H1 (cell line): ENCODE measurements around the gene PLXNB2. TPM values are rescaled to one million over a fixed set of nuclear protein-coding genes. Genes with fewer than 3 reads are reported as not detected.

Source experiments
- CTCF ChIA-PET: fragments of 300-600 bp; sonication (Branson Sonifier 250); formaldehyde crosslinking; loops from one replicate; lab custom pipeline; 2021; ENCODE audit not compliant: partially characterized antibody; lab: Charles Lee
- POLR2A ChIA-PET: fragments of 300-600 bp; sonication (Branson Sonifier 250); formaldehyde crosslinking; loops from one replicate; lab custom pipeline; 2021; ENCODE audit warnings: inconsistent platforms; ENCODE audit not compliant: partially characterized antibody; lab: Charles Lee
- DNase-seq, 2 experiments: peaks; one replicate each; pipeline versions ENCODE4 v3.0.0 to v3.0.0-alpha.2; 2010 to 2022; ENCODE audit warnings: low spot score in 2 of 2, low read depth in 1 of 2, mixed read lengths in 1 of 2
- FAIRE-seq: peaks from 2 replicates; lab custom pipeline; 2011; peaks lifted over from hg19 to GRCh38; lab: Jason Lieb, UNC
- H2AFZ ChIP-seq: 2 replicates; pipeline ENCODE4 v1.8.1; 2012; ENCODE audit warnings: low read length, inconsistent platforms
- H2AK5ac ChIP-seq: 2 replicates; pipeline ENCODE4 v1.6.1; 2013; ENCODE audit warnings: low read depth, low read length
- H2BK120ac ChIP-seq: replicated peaks from 2 replicates; pipeline ENCODE3; 2013; ENCODE audit warnings: low read depth, low read length, inconsistent platforms
- H2BK12ac ChIP-seq: 2 replicates; pipeline ENCODE4 v1.6.1; 2013; ENCODE audit warnings: low read depth, low read length
- H2BK15ac ChIP-seq: 2 replicates; pipeline ENCODE4 v1.6.1; 2013; ENCODE audit warnings: low read length
- H2BK20ac ChIP-seq: 2 replicates; pipeline ENCODE4 v1.6.1; 2013; ENCODE audit warnings: low read length
- H2BK5ac ChIP-seq: 2 replicates; pipeline ENCODE4 v1.6.1; 2013; ENCODE audit warnings: low read depth, low read length
- H3K14ac ChIP-seq: 2 replicates; pipeline ENCODE4 v1.6.1; 2013; ENCODE audit warnings: inconsistent platforms; ENCODE audit not compliant: insufficient read length
- H3K18ac ChIP-seq: 2 replicates; pipeline ENCODE4 v1.6.1; 2013; ENCODE audit warnings: low read length; ENCODE audit errors: extremely low read depth
- H3K23ac ChIP-seq: 2 replicates; pipeline ENCODE4 v1.6.1; 2013; ENCODE audit warnings: inconsistent platforms; ENCODE audit not compliant: insufficient read length
- H3K23me2 ChIP-seq: 2 replicates; pipeline ENCODE4 v1.6.1; 2013; ENCODE audit warnings: low read depth, low read length
- H3K27ac ChIP-seq: 2 replicates; pipeline ENCODE4 v1.6.1; 2011; ENCODE audit warnings: low read depth, low read length, inconsistent platforms
- H3K27me3 ChIP-seq, 4 experiments: replicated peaks in 1 of 4; 1 replicate in 1 of 4; 2 replicates in 3 of 4; pipeline versions ENCODE4 v1.6.1 to v1.8.1; 2011 to 2013; ENCODE audit warnings: low read length in 3 of 4, mild to moderate bottlenecking in 3 of 4, inconsistent platforms in 2 of 4, mixed read lengths in 2 of 4, moderate library complexity in 1 of 4; ENCODE audit not compliant: control insufficient read depth in 3 of 4, insufficient read depth in 3 of 4; ENCODE audit errors: extremely low read depth in 1 of 4
- H3K36me3 ChIP-seq, 4 experiments: 2 replicates each; pipeline versions ENCODE4 v1.6.1 to v1.8.1; 2011 to 2013; ENCODE audit warnings: mild to moderate bottlenecking in 4 of 4, low read length in 3 of 4, moderate library complexity in 2 of 4, control low read depth in 1 of 4, inconsistent platforms in 1 of 4; ENCODE audit not compliant: insufficient read depth in 4 of 4, control insufficient read depth in 2 of 4
- H3K4ac ChIP-seq: replicated peaks from 2 replicates; pipeline ENCODE3; 2013; ENCODE audit warnings: low read length, low read depth, mixed read lengths, inconsistent platforms; ENCODE audit not compliant: insufficient read length
- H3K4me1 ChIP-seq, 4 experiments: replicated peaks in 1 of 4; 1 replicate in 1 of 4; 2 replicates in 3 of 4; pipeline versions ENCODE4 v1.6.1 to v1.8.1; 2011 to 2013; ENCODE audit warnings: low read length in 3 of 4, inconsistent platforms in 2 of 4, mixed read lengths in 1 of 4; ENCODE audit not compliant: insufficient read depth in 4 of 4, control insufficient read depth in 3 of 4
- H3K4me2 ChIP-seq, 2 experiments: 2 replicates each; pipeline versions ENCODE4 v1.6.1 to v1.8.1; 2011 to 2013; ENCODE audit warnings: low read depth in 2 of 2, low read length in 2 of 2, control low read depth in 1 of 2, inconsistent platforms in 1 of 2, mild to moderate bottlenecking in 1 of 2; ENCODE audit not compliant: insufficient read depth in 1 of 2
- H3K4me3 ChIP-seq, 4 experiments: fragments of 200-600, 300-600 bp in 1 of 4; sonication (generic), shearing (Covaris generic), sonication (Bioruptor Twin) in 1 of 4; 2 replicates each; pipeline versions ENCODE4 v1.5.1 to v1.8.1; 2011 to 2016; ENCODE audit warnings: low read length in 4 of 4, low read depth in 3 of 4, control low read depth in 2 of 4, inconsistent platforms in 2 of 4, mild to moderate bottlenecking in 2 of 4, mixed read lengths in 1 of 4, moderate library complexity in 1 of 4; ENCODE audit not compliant: insufficient read depth in 2 of 4; ENCODE audit errors: extremely low read depth in 1 of 4
- H3K56ac ChIP-seq: replicated peaks from 2 replicates; pipeline ENCODE3; 2013; ENCODE audit warnings: low read depth, mild to moderate bottlenecking, mixed read lengths, low read length, inconsistent platforms; ENCODE audit not compliant: insufficient read length
- H3K79me1 ChIP-seq: 2 replicates; pipeline ENCODE4 v1.6.1; 2013; ENCODE audit warnings: low read depth, low read length, control low read depth
- H3K79me2 ChIP-seq, 2 experiments: 2 replicates each; pipeline versions ENCODE4 v1.6.1 to v1.8.1; 2012 to 2013; ENCODE audit warnings: low read length in 2 of 2, mild to moderate bottlenecking in 2 of 2, inconsistent platforms in 1 of 2; ENCODE audit not compliant: insufficient read depth in 2 of 2, control insufficient read depth in 1 of 2
- H3K9ac ChIP-seq, 4 experiments: replicated peaks in 1 of 4; 1 replicate in 1 of 4; 2 replicates in 3 of 4; pipeline versions ENCODE4 v1.6.1 to v1.8.1; 2011 to 2013; ENCODE audit warnings: low read depth in 3 of 4, low read length in 3 of 4, control low read depth in 2 of 4, mild to moderate bottlenecking in 2 of 4, moderate library complexity in 2 of 4, inconsistent platforms in 1 of 4; ENCODE audit errors: extremely low read depth in 1 of 4
- H3K9me3 ChIP-seq, 2 experiments: 2 replicates each; pipeline versions ENCODE4 v1.6.1 to v1.8.1; 2012 to 2013; ENCODE audit warnings: mild to moderate bottlenecking in 2 of 2, moderate library complexity in 2 of 2, control low read depth in 1 of 2, inconsistent platforms in 1 of 2, low read depth in 1 of 2, low read length in 1 of 2, mixed read lengths in 1 of 2; ENCODE audit not compliant: insufficient read depth in 2 of 2
- H4K20me1 ChIP-seq, 2 experiments: replicated peaks in 1 of 2; 2 replicates each; pipeline versions ENCODE3 to v1.8.1; 2011 to 2013; ENCODE audit warnings: inconsistent platforms in 2 of 2, low read length in 2 of 2, mild to moderate bottlenecking in 1 of 2; ENCODE audit not compliant: insufficient read depth in 2 of 2, control insufficient read depth in 1 of 2
- H4K5ac ChIP-seq: 2 replicates; pipeline ENCODE4 v1.6.1; 2013; ENCODE audit warnings: low read length, low read depth, mixed read lengths, inconsistent platforms; ENCODE audit not compliant: insufficient read length
- H4K8ac ChIP-seq: 2 replicates; pipeline ENCODE4 v1.8.0; 2013; ENCODE audit warnings: mild to moderate bottlenecking, moderate library complexity, low read length, inconsistent platforms; ENCODE audit not compliant: insufficient read depth; ENCODE audit errors: extremely low read depth
- H4K91ac ChIP-seq: replicated peaks from 2 replicates; pipeline ENCODE3; 2013; ENCODE audit warnings: low read length, mixed read lengths, inconsistent platforms; ENCODE audit not compliant: insufficient read length
- CTCF ChIP-seq, 3 experiments: IDR thresholded peaks; 1 replicate in 2 of 3; 2 replicates in 1 of 3; pipeline versions ENCODE4 v1.5.1 to v1.6.1; 2011; ENCODE audit warnings: low read length in 3 of 3, mild to moderate bottlenecking in 3 of 3, inconsistent platforms in 2 of 3, low read depth in 1 of 3, moderate library complexity in 1 of 3; ENCODE audit not compliant: insufficient read depth in 1 of 3; ENCODE audit errors: control extremely low read depth in 1 of 3
- SIN3A ChIP-seq, 2 experiments: IDR thresholded peaks in 1 of 2; conservative IDR thresholded peaks in 1 of 2; 2 replicates each; pipeline ENCODE4 v1.6.1; 2011 to 2012; ENCODE audit warnings: low read length in 2 of 2, improper control_type of control experiment in 1 of 2, low read depth in 1 of 2, mild to moderate bottlenecking in 1 of 2
- WGBS, 2 experiments: shearing (Covaris generic) in 1 of 2; methylation state at CpG; one replicate each; pipeline versions ENCODE4 v1.1.6 to v1.1.7; 2013 to 2015; ENCODE audit warnings: low lambda C conversion rate in 2 of 2, mixed read lengths in 2 of 2, inconsistent platforms in 1 of 2, low coverage in 1 of 2, missing lambda C conversion rate in 1 of 2; ENCODE audit not compliant: insufficient replicate concordance in 2 of 2, insufficient coverage in 1 of 2, insufficient read length in 1 of 2; ENCODE audit errors: extremely low coverage in 1 of 2, missing lambda C conversion rate in 1 of 2; 5-methylcytosine and 5-hydroxymethylcytosine counted together
- polyA plus RNA-seq, 7 experiments: library from polyadenylated mRNA; depleted of rRNA in 3 of 7; stranded (reverse) in 5 of 7; unstranded in 2 of 7; fragments of >200 nt in 5 of 7; fragments of 200-250 nt in 2 of 7; gene quantifications; 1 replicate in 5 of 7; 2 replicates in 1 of 7; 4 replicates in 1 of 7; pipeline versions ENCODE4 v1.2.1 to v1.2.3, GENCODE V29; 2011 to 2013; ENCODE audit warnings: missing spikeins in 2 of 7, mixed read lengths in 2 of 7
- total RNA-seq: library from RNA; stranded (reverse); fragmentation: NEBNext Ultra II Directional; extraction: Animal tissue kit (Norgen Biotek cat#: 25700); gene quantifications from 2 replicates; pipeline ENCODE4 v1.2.1, GENCODE V29; 2021

PLXNB2 gene
- total and polyA plus RNA-seq, 2 of the 8 experiments (the other 6 are each of a cell fraction or from before 2014, with no cell fraction given): 58.3 to 92.8 TPM

- Histone ChIP-seq H2BK20ac (no peak overlapping the region), H3K36me3 (peaks cover 4 to 22% (median 16%) of the 10 kb centered on the region in 4 experiments; a peak in 6 of 8 replicates), H3K27me3 (peaks cover 24 to 40% (median 36%) of the 10 kb centered on the region in 4 experiments; a peak in 6 of 7 replicates), H3K4ac (no peak overlapping the region), H3K4me2 (peak overlapping the region; percentile 59 to 79), H2AK5ac (no peak overlapping the region), H3K4me1 (peaks cover 2 to 14% (median 9%) of the 10 kb centered on the region in 4 experiments; a peak in 6 of 7 replicates), H3K4me3 (peak overlapping the region in 2 of 4 experiments; percentile 9 to 55; a peak in 2 of 8 replicates), H4K8ac (no peak overlapping the region), H3K9ac (no peak overlapping the region), H4K5ac (no peak overlapping the region), H4K20me1 (peaks cover 6 to 9% of the 10 kb centered on the region in 2 experiments), H3K23me2 (peaks cover 11% of the 10 kb centered on the region; the same call in 1 of the 2 replicates), H2BK5ac (no peak overlapping the region), H3K18ac (no peak overlapping the region; the same call in 1 of the 2 replicates), H2BK120ac (no peak overlapping the region), H3K9me3 (peaks cover 7 to 23% of the 10 kb centered on the region in 2 experiments; a peak in 3 of 4 replicates), H3K14ac (no peak overlapping the region), H3K79me1 (no peaks in the 10 kb centered on the region), H2BK15ac (no peak overlapping the region), H3K27ac (no peak overlapping the region), H3K79me2 (no peaks in the 10 kb centered on the region), H4K91ac (no peak overlapping the region), H2BK12ac (no peak overlapping the region; the same call in 1 of the 2 replicates), H2AFZ (no peak overlapping the region), H3K56ac (no peak overlapping the region), H3K23ac (no peak overlapping the region)
- FAIRE-seq: no peak
- ChIA-PET POLR2A (interaction anchor here (0.9 to 3.2 kb wide), 8 partner anchors 11 to 69 kb away, joined by 3 to 12 read pairs (median 4); partner anchors contain the start of genes HDAC10 and MAPK12), CTCF (interaction anchor here (0.6 to 6.0 kb wide), 20 partner anchors 10 to 167 kb away, joined by 3 to 39 read pairs (median 4); partner anchors contain the start of genes DENND6B and MAPK12)
- TF ChIP-seq SIN3A (conservative IDR thresholded peaks at IDR 0.05 in 1 of 2, IDR thresholded peaks at IDR 0.05 in 1 of 2; ENCODE audit: low read depth in 1 of 2, low read length in 2 of 2): 0 out of 4 replicates have a peak, but pooled peaks of 1 of the 2 experiments have one; percentile 2
- no peak for TF ChIP-seq CTCF (IDR thresholded peaks at IDR 0.05; ENCODE audit: control extremely low read depth in 1 of 3, insufficient read depth in 1 of 3, low read depth in 1 of 3, low read length in 3 of 3)
- 41% methylated on average over 16 of the region's 26 CpGs; no CpG with 5 or more reads in 1 of the 2 experiments for WGBS, 2 experiments
- DNase-seq: peak in 1 of 2 experiments; percentile 73
Observed at GRCh38 chr22:50272044-50272802, 35.2 kb downstream of the PLXNB2 start.
